ENCODE measurements around the gene RAB12.

RAB12 gene

DNA sequence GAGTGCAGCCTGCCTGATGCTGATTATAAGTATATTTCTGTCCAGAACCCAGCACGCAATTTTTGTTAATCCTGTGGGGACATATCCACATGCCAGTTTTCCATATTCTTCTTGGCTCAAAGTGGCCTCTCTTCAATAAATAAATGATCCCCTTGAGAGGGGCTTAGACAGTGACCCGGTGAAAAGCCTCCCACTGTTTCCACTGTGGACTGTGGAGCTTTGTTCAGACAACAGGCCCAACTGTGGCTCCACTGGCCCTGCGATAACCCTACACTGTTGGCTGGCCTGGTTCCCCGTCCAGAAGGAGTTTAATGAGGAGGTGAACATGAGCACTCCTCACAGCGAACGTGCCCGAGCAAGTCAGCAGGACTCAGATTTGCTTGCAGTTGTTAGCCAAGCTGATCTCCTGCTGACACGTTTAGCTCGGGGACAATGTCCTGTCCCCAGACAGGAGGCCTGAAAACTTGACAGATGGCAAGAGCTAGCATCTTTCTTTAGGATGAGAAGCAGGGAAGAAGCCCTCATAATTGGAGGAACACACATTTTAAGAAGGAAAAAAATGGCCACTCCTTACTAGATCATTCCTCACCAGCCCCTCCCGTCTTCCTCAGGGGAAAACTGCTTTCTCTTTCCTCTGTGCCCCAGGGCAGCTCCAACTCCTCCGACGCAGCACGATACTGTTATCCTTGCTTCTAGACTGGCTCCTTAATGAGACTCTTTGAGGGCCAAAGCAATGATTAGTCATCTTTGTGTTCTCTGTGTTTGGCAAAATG, 76.1 kb downstream of the RAB12 start:
- DNase-seq (ENCODE audit: low spot score): no peak

DNA sequence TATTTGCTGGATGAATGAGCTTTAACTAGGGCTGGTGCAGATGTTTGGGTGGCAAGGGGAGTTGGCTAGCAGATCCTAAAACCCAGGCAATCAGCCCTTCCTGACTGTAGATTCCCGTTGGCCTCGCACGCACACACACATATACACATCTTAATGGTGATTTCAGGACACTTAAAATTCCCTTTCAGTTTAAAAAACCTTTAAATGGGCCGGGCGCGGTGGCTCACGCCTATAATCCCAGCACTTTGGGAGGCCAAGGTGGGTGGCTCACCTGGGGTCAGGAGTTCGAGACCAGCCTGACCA, 76.6 kb downstream of the RAB12 start:
- no peak for DNase-seq (ENCODE audit: low spot score)

DNA sequence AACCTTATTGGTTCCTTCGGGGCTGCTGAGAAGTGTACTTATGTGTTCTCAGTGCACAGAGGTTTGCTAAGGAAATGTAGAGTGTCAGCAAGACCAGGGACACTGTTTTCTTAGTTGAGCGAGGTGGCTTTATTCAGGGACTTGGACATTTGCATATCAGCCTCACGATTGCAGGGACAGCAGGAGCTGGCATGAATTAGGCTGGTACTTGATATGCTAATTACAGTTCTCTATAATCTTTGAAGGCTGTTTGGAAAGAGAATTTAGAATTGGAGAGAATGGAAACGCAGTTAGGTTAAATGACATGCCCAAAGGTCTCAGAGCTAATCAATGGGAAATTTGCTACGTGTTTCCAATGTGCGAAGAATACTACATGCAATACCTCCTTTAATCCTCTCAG, 77.4 kb downstream of the RAB12 start:
- DNase-seq (ENCODE audit: low spot score): no peak

DNA sequence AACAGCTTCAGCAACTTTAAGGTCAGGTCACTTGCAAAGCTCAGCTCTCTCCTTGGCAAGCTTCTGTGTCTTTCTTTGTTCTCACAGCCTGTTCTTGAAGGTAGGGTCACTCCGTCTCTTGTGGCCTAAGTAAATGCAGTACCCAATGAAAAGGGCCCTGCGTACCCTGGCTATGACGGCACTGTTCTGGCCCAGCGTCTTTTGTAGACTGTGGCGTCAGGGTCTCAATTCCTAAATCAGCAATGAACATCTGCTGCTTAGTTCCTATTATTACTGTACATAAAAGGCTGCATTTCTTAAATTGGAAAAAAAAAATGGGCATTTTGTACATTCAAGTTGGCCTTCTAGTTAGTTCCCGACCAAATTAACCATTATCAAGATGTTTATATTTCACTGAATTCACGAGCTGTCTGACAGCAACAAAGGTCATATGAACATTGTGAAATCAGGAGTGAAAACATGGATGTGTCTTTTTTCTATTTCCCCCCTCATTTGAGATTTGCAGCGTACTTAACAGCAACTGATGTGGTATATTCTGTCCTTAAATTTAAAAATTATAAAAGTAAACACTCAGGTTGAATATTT, 79.1 kb downstream of the RAB12 start:
- DNase-seq (ENCODE audit: low spot score): no peak

DNA sequence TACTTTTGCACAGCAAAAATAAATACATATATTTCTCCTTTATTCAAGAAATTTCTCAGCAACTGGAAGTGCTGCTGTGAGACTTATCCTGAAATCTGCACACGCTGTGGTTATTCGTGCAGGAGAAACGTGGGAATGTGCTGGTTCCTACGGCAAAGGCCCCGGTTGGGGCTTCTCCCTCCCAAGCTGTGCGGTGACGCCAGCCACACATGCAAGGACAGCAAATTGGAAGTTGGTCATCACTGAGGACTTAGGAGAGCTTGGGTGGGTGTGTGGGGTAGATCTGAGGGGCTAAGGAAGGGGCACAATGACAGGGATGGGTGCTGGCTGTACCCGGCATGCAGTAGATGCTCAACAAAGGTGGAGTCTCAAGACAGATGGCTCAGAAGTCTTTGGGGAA, 79.6 kb downstream of the RAB12 start:
- DNase-seq (ENCODE audit: low spot score): no peak

Measured in Ammon's horn (tissue), 1 donor.